Suprapubic skin (tissue), 4 donors: ENCODE results near the gene LRRC75A. TPM values are rescaled to one million over a fixed set of nuclear protein-coding genes. Genes with fewer than 3 reads are reported as not detected.

Experiments
- DNase-seq, 2 donors: peaks; one replicate each; pipeline ENCODE4 v3.0.0-alpha.2; 2019; ENCODE audit warnings: low spot score in 2 of 2
- H3K27ac ChIP-seq: fragments of 200-600 bp; sonication (generic); one replicate; pipeline ENCODE4 v1.5.1; 2019
- H3K27me3 ChIP-seq: fragments of 200-600 bp; sonication (generic); one replicate; pipeline ENCODE4 v1.5.1; 2019
- H3K36me3 ChIP-seq: fragments of 200-600 bp; sonication (generic); one replicate; pipeline ENCODE4 v1.5.1; 2019
- H3K4me1 ChIP-seq: fragments of 200-600 bp; sonication (generic); one replicate; pipeline ENCODE4 v1.5.1; 2019
- H3K4me3 ChIP-seq: fragments of 200-600 bp; sonication (generic); one replicate; pipeline ENCODE4 v1.5.1; 2019; ENCODE audit warnings: mild to moderate bottlenecking
- H3K9me3 ChIP-seq: fragments of 200-600 bp; sonication (generic); one replicate; pipeline ENCODE4 v1.5.1; 2019
- EP300 ChIP-seq: sonication (generic); formaldehyde crosslinking; IDR thresholded peaks from one replicate; pipeline ENCODE4 v1.6.1; 2017; ENCODE audit warnings: antibody characterized with exemption
- POLR2A ChIP-seq, 2 donors: fragments of 450-650 bp; IDR thresholded peaks; one replicate each; pipeline ENCODE4 v1.6.1; 2017; ENCODE audit warnings: antibody characterized with exemption in 2 of 2, mild to moderate bottlenecking in 2 of 2, moderate library complexity in 2 of 2
- POLR2AphosphoS5 ChIP-seq, 3 donors: sonication (generic); formaldehyde crosslinking; IDR thresholded peaks; one replicate each; pipeline ENCODE4 v1.6.1; 2017; ENCODE audit warnings: antibody characterized with exemption in 3 of 3
- WGBS: methylation state at CpG from one replicate; pipeline ENCODE4 v1.1.5; 2018; 5-methylcytosine and 5-hydroxymethylcytosine counted together
- total RNA-seq, 4 donors: library from RNA; depleted of rRNA; stranded (reverse); fragments of >200 nt; gene quantifications; one replicate each; pipeline ENCODE4 v1.1.0, GENCODE V29; 2016
- TF ChIP-seq, protein P1 (sequence below), 2 donors: fragments of 200-600 bp in 1 of 2; fragments of 450-650 bp in 1 of 2; sonication (generic) in 1 of 2; IDR thresholded peaks; one replicate each; pipeline ENCODE4 v1.5.1; 2016 to 2019; ENCODE audit warnings: antibody characterized with exemption in 2 of 2, mild to moderate bottlenecking in 1 of 2, moderate library complexity in 1 of 2

The LRRC75A gene
- total RNA-seq, 4 donors from 2014 or later, result 0.64 to 0.99 (median 0.90) TPM

DNA sequence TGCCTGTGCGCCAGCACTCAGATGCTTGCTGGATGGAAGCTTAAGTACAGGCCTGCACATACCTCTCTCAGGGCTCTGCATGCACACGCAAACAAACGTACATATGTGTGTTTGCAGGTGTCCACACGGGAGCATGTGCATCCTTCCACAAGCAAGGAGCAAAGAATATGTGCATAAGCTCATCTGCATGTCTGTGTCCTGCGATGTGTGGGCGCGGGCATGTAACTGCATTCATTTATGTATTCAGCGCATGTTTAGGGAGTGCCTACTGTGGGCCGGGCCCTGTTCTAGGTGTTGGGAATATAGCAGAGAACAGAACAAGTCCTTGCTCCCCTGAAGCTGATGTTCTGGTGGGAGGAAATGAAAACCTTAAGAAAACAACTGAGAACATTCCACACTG is 62.9 kb downstream of the LRRC75A start:
- no peak for DNase-seq
- 86% methylated on average over 8 of the region's 9 CpGs for WGBS
- H3K4me1 ChIP-seq, result peaks cover 11% of the 10 kb centered on the region
- H3K36me3 ChIP-seq, result peaks cover 8% of the 10 kb centered on the region
- no peak for TF ChIP-seq POLR2AphosphoS5 (IDR thresholded peaks at IDR 0.05)
- H3K9me3 ChIP-seq, result no peaks in the 10 kb centered on the region
- no peak overlapping the region for H3K4me3 ChIP-seq
- no peaks in the 10 kb centered on the region for H3K27me3 ChIP-seq
- no peak overlapping the region for H3K27ac ChIP-seq

DNA sequence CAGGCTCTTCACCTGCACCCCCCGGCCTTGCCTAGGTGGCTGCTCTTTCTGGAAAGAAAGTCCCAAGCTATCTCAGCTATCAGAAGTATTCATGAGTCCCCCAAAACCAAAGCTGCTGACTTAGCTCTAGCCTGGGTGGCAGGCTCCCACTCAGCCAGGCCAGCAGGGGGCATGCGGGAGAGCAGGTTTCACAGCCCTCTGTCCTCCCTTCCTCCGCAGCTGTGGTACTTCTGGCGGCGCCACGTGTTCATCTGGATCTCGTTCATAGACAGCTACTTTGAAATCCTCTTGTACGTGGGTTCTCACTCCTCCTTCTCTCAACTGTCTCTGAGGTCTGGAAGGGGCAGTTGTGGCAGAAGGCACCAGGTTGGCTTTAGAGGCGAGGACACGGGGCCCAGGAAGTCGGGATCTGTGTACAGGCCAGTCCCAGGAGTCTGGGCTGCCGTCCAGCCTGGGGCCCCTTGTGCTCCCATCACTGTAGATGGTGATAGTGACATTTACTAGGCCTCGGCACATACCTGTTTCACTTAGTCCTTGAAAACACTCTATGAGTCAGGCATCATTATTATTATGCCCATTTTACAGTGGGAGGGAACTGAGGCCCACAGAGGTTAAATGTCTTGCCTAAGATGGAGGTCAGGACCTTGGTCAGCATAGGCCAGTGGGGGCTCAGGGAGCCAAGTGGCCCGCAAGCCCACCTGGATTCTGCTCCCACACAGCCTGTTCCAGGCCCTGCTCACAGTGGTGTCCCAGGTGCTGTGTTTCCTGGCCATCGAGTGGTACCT is 63.7 kb downstream of the LRRC75A start:
- Histone ChIP-seq H3K4me1 (peaks cover 11% of the 10 kb centered on the region), H3K27me3 (no peaks in the 10 kb centered on the region), H3K36me3 (peaks cover 12% of the 10 kb centered on the region), H3K4me3 (no peak overlapping the region), H3K9me3 (no peaks in the 10 kb centered on the region), H3K27ac (no peak overlapping the region)
- TF ChIP-seq, protein P1, sequence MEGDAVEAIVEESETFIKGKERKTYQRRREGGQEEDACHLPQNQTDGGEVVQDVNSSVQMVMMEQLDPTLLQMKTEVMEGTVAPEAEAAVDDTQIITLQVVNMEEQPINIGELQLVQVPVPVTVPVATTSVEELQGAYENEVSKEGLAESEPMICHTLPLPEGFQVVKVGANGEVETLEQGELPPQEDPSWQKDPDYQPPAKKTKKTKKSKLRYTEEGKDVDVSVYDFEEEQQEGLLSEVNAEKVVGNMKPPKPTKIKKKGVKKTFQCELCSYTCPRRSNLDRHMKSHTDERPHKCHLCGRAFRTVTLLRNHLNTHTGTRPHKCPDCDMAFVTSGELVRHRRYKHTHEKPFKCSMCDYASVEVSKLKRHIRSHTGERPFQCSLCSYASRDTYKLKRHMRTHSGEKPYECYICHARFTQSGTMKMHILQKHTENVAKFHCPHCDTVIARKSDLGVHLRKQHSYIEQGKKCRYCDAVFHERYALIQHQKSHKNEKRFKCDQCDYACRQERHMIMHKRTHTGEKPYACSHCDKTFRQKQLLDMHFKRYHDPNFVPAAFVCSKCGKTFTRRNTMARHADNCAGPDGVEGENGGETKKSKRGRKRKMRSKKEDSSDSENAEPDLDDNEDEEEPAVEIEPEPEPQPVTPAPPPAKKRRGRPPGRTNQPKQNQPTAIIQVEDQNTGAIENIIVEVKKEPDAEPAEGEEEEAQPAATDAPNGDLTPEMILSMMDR (IDR thresholded peaks at IDR 0.05), result peak in 1 of 2 donors; percentile 54
- TF ChIP-seq POLR2A (IDR thresholded peaks at IDR 0.05) (no peak), EP300 (no peak), POLR2AphosphoS5 (IDR thresholded peaks at IDR 0.05) (no peak)
- no peak for DNase-seq
- 84% methylated on average over 5 of the region's 15 CpGs for WGBS

DNA sequence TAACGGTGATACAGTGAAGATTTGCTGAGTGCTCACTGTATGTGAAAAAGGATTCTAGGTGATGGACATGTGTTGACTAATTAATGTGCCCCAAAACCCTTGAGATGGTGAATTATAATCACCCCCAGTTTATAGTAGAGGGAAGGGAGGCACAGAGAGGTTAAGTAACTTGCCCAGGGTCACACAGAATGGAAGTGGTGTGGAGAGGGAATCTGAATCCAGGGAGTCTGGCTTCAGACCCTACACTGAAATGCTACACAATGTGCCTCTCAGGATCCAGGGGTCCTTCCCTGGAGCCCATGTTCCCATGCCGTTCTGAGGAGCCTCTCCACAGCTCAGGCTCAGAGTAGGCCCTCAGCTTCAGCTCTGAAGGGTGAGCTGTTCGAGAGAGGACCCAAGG is 65.0 kb downstream of the LRRC75A start:
- peaks cover 22% of the 10 kb centered on the region for H3K36me3 ChIP-seq
- TF ChIP-seq POLR2A (IDR thresholded peaks at IDR 0.05), result no peak
- TF ChIP-seq, protein P1 (IDR thresholded peaks at IDR 0.05), result no peak
- TF ChIP-seq EP300, result no peak
- TF ChIP-seq POLR2AphosphoS5 (IDR thresholded peaks at IDR 0.05), result no peak
- DNase-seq, result no peak
- H3K9me3 ChIP-seq, result no peaks in the 10 kb centered on the region
- H3K27ac ChIP-seq, result no peak overlapping the region
- H3K4me1 ChIP-seq, result peaks cover 11% of the 10 kb centered on the region
- WGBS, result 100% methylated on average over 1 of the region's 3 CpGs
- no peaks in the 10 kb centered on the region for H3K27me3 ChIP-seq
- no peak overlapping the region for H3K4me3 ChIP-seq

DNA sequence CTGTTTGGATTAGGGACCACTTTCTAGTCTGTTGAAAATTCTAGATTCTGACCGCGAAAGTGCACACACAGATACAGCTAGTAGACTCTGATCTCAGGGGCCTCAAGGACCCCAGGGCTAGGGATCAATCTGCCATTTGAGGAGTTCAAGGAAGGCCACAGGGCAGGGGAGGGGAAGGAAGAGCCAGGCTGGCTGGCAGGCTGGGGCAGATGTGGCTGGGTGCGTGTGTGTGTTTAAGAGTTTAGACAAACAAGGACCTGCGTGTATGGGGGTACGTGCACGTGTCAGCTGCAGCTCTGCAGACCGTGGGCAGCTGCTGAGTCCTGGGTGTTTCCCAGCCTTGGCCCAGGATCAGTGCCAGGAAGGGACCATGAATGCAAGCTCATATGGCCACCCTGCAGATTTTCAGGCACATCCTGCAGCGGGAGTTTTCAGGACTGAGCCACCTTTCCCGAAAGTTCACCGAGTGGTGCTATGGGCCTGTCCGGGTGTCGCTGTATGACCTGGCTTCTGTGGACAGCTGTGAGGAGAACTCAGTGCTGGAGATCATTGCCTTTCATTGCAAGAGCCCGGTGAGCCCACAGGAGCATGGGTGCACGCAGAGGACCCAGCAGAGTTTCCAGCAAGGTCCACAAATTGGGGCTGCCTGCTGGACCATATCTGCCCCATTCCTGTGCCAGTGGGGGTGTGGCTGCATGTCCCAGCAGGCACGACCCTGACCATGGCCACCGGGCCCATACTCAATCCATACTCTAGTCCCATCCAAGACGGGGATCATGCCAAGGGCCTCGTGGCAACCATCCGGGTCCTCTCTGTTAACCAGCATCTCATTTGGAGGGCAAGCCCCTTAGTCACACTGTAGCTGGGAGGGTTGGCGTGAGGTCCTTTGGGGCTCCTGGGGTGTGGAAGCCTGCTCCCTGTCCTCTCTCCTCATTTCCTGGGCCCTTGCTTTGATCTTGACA is 66.0 kb downstream of the LRRC75A start:
- 71% methylated on average over 10 of the region's 20 CpGs for WGBS
- no peak overlapping the region for H3K27ac ChIP-seq
- no peak for DNase-seq
- TF ChIP-seq POLR2A (IDR thresholded peaks at IDR 0.05) (no peak), POLR2AphosphoS5 (IDR thresholded peaks at IDR 0.05) (no peak), EP300 (no peak)
- TF ChIP-seq, protein P1 (IDR thresholded peaks at IDR 0.05), result no peak
- no peaks in the 10 kb centered on the region for H3K9me3 ChIP-seq
- peaks cover 11% of the 10 kb centered on the region for H3K4me1 ChIP-seq
- peaks cover 22% of the 10 kb centered on the region for H3K36me3 ChIP-seq
- no peaks in the 10 kb centered on the region for H3K27me3 ChIP-seq
- no peak overlapping the region for H3K4me3 ChIP-seq

DNA sequence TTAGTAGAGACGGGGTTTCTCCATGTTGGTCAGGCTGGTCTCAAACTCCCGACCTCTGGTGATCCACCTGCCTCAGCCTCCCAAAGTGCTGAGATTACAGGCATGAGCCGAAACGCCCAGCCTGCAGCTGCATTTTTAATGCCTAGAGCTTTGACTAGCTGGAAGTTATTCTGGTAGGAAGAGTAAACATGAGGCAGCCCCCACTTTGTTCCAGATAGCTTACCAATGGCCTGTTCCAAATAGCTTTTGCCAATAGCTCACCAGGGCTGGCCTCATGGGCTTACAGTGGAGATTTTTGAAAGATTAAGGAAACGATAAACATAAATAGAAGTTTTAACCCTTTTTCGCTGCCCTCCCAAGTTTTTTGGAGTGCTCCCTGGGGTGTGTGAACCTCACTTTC is 66.8 kb downstream of the LRRC75A start:
- 66% methylated on average over 6 of the region's 6 CpGs for WGBS
- Histone ChIP-seq H3K4me3 (no peak overlapping the region), H3K9me3 (no peaks in the 10 kb centered on the region), H3K27ac (no peak overlapping the region), H3K4me1 (peaks cover 13% of the 10 kb centered on the region), H3K27me3 (no peaks in the 10 kb centered on the region), H3K36me3 (peaks cover 22% of the 10 kb centered on the region)
- TF ChIP-seq POLR2AphosphoS5 (IDR thresholded peaks at IDR 0.05) (no peak), EP300 (no peak), POLR2A (IDR thresholded peaks at IDR 0.05) (no peak)
- TF ChIP-seq, protein P1 (IDR thresholded peaks at IDR 0.05), result no peak
- DNase-seq, result no peak
